IPS-18a (cell line): ENCODE data around the gene GRID1.

Experiments
- H3K27ac ChIP-seq: one replicate; pipeline ENCODE4 v1.5.1; 2013; ENCODE audit warnings: low read length
- H3K27me3 ChIP-seq: one replicate; pipeline ENCODE4 v1.6.1; 2013; ENCODE audit warnings: mild to moderate bottlenecking, low read length; ENCODE audit not compliant: control insufficient read depth, insufficient read depth
- H3K36me3 ChIP-seq: one replicate; pipeline ENCODE4 v1.6.1; 2013; ENCODE audit warnings: low read depth, low read length; ENCODE audit not compliant: control insufficient read depth
- H3K4me1 ChIP-seq: one replicate; pipeline ENCODE4 v1.6.1; 2013; ENCODE audit warnings: low read depth, low read length; ENCODE audit not compliant: control insufficient read depth
- H3K4me3 ChIP-seq: one replicate; pipeline ENCODE4 v1.5.1; 2013; ENCODE audit warnings: low read length
- H3K9ac ChIP-seq: one replicate; pipeline ENCODE4 v1.6.1; 2013; ENCODE audit warnings: mild to moderate bottlenecking, low read length, moderate library complexity
- H3K9me3 ChIP-seq: one replicate; pipeline ENCODE4 v1.6.1; 2013; ENCODE audit warnings: low read depth, low read length; ENCODE audit not compliant: control insufficient read depth

Gene GRID1

GRCh38 chr10:86264481-86265231, 101.9 kb downstream of the GRID1 start:
- peaks cover 7% of the 10 kb centered on the region for H3K4me1 ChIP-seq
- peaks cover 4% of the 10 kb centered on the region for H3K27me3 ChIP-seq
- H3K4me3 ChIP-seq: no peak overlapping the region
- no peaks in the 10 kb centered on the region for H3K36me3 ChIP-seq
- H3K9me3 ChIP-seq: no peaks in the 10 kb centered on the region
- H3K9ac ChIP-seq: no peak overlapping the region
- H3K27ac ChIP-seq: no peak overlapping the region

GRCh38 chr10:86263907-86264306, 102.7 kb downstream of the GRID1 start:
- H3K9ac ChIP-seq: no peak overlapping the region
- no peak overlapping the region for H3K27ac ChIP-seq
- peaks cover 4% of the 10 kb centered on the region for H3K27me3 ChIP-seq
- no peak overlapping the region for H3K4me3 ChIP-seq
- no peaks in the 10 kb centered on the region for H3K9me3 ChIP-seq
- H3K4me1 ChIP-seq: peaks cover 7% of the 10 kb centered on the region
- no peaks in the 10 kb centered on the region for H3K36me3 ChIP-seq

- no peaks in the 10 kb centered on the region for H3K9me3 ChIP-seq
- H3K27ac ChIP-seq: no peak overlapping the region
- no peak overlapping the region for H3K9ac ChIP-seq
- no peaks in the 10 kb centered on the region for H3K36me3 ChIP-seq
- peaks cover 4% of the 10 kb centered on the region for H3K27me3 ChIP-seq
- peaks cover 7% of the 10 kb centered on the region for H3K4me1 ChIP-seq
- H3K4me3 ChIP-seq: no peak overlapping the region
Measured at GRCh38 chr10:86263209-86263608, 103.4 kb downstream of the GRID1 start.

- H3K4me3 ChIP-seq: no peak overlapping the region
- no peak overlapping the region for H3K9ac ChIP-seq
- no peaks in the 10 kb centered on the region for H3K36me3 ChIP-seq
Measured at GRCh38 chr10:86262688-86263181, 103.9 kb downstream of the GRID1 start.

DNA sequence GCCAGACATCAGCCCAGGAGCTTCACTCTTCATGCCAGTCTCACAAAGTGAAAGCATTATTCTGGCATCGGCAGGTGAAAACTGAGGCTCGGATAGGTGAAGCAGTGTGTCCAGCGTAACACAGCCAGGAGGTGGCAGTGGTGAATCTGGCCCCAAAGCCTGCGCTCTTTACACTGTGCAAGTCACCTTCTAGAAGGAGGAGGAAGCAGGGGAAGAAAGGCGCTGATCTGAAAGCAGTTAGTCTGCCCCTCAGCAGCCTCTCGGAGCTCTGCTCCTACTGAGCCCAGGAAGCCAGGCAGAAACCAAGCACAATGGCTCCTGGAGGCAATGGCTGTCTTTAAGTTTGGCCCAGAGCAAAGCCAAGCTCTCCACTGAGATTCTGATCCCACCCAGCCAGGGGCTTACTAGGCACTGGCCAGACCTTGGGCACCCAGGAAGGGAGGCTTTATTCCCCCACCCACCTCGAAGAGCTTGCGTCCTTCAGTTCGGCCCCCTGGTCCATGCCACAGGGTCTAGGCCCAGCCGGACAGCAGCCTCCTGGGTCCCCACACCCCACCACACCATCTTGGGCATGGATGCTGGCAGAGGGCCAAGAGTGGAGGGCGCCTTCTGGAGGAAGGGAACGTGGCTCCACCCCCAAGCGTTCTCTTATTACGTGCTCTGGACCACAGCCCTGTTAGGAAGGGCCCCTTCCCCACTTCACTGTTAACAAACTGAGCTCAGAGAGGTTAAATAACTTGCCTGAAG, 104.5 kb downstream of the GRID1 start:
- no peaks in the 10 kb centered on the region for H3K9me3 ChIP-seq

More at GRCh38 chr10:86262688-86263181, 103.9 kb downstream of the GRID1 start:
- Histone ChIP-seq H3K27ac (no peak overlapping the region), H3K27me3 (peaks cover 4% of the 10 kb centered on the region), H3K9me3 (no peaks in the 10 kb centered on the region), H3K4me1 (peaks cover 7% of the 10 kb centered on the region)

DNA sequence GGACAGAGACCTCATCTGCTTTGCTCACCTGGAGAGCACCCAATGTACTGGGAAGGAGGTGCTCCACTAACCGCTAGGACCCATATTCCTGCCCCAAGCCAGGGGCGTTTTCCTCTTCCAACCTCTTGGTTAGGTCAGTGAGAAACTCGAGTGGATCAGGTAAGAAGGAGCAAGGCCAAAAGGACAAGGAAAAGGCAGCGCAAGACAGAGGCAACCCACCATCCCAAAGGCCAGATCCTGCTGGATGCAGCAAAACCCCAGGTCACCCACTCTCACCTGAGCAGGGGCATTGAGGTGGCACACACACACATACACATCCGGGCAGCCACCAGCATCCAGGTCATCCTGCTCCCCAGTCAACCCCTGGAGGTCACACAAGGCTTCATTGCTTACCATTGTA, 105.1 kb downstream of the GRID1 start:
- Histone ChIP-seq H3K4me1 (peaks cover 7% of the 10 kb centered on the region), H3K9ac (no peak overlapping the region), H3K27ac (no peak overlapping the region), H3K4me3 (no peak overlapping the region), H3K27me3 (peaks cover 4% of the 10 kb centered on the region), H3K9me3 (no peaks in the 10 kb centered on the region), H3K36me3 (no peaks in the 10 kb centered on the region)

More for the DNA sequence above, 104.5 kb downstream of the GRID1 start:
- Histone ChIP-seq H3K4me3 (no peak overlapping the region), H3K27ac (no peak overlapping the region), H3K36me3 (no peaks in the 10 kb centered on the region), H3K4me1 (peaks cover 7% of the 10 kb centered on the region), H3K9ac (no peak overlapping the region), H3K27me3 (peaks cover 4% of the 10 kb centered on the region)

DNA sequence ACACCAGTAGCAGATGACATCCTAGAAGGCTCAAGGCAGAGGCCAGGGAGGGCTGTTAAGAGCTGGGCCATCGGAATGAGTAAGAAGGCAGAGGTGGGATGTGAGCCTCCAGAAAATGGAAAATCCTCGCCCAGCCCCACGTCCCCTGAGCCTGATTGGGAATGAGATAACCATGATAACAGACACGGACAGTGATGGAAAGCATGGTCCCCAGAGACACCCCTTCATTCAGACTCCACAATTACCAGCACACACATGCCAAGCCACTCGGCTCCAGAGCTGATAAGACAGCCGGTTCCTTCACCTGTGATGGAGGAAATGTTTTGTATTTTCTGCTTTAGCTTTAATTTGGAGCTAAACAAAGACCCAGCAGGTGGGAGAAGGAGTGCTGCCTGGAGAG, 106.0 kb downstream of the GRID1 start:
- no peak overlapping the region for H3K4me3 ChIP-seq
- no peaks in the 10 kb centered on the region for H3K36me3 ChIP-seq
- no peaks in the 10 kb centered on the region for H3K9me3 ChIP-seq
- peaks cover 7% of the 10 kb centered on the region for H3K4me1 ChIP-seq
- H3K27ac ChIP-seq: no peak overlapping the region
- no peak overlapping the region for H3K9ac ChIP-seq
- peaks cover 4% of the 10 kb centered on the region for H3K27me3 ChIP-seq

GRCh38 chr10:86259901-86260562, 106.6 kb downstream of the GRID1 start:
- H3K9ac ChIP-seq: no peak overlapping the region
- no peaks in the 10 kb centered on the region for H3K9me3 ChIP-seq
- H3K4me1 ChIP-seq: peaks cover 7% of the 10 kb centered on the region
- H3K27me3 ChIP-seq: peaks cover 4% of the 10 kb centered on the region
- H3K36me3 ChIP-seq: no peaks in the 10 kb centered on the region
- no peak overlapping the region for H3K27ac ChIP-seq
- H3K4me3 ChIP-seq: no peak overlapping the region

- Histone ChIP-seq H3K4me1 (peaks cover 7% of the 10 kb centered on the region), H3K9ac (no peak overlapping the region), H3K27me3 (peaks cover 4% of the 10 kb centered on the region), H3K27ac (no peak overlapping the region), H3K36me3 (no peaks in the 10 kb centered on the region), H3K4me3 (no peak overlapping the region), H3K9me3 (no peaks in the 10 kb centered on the region)
Measured at GRCh38 chr10:86258941-86259340, 107.7 kb downstream of the GRID1 start.

DNA sequence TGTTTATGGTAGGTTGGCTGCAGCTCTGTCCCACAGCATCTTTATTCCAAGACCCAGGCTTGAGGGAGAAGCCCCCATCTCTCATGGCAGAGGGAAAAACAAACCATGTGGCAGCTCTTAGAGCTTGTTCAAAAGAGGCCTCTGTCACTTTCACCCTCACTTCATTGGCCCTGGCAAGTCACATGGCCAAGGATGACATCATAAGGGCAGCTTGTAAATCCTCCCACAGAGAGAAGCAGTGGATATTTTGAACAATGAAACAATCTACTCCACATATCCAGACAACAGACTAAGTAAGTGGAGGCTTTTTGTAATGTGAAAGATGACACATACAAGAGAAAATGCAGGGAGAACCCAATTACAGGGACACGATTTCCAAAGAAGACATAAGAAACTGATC, 108.1 kb downstream of the GRID1 start:
- Histone ChIP-seq H3K9ac (no peak overlapping the region), H3K27ac (no peak overlapping the region), H3K9me3 (no peaks in the 10 kb centered on the region), H3K4me1 (peaks cover 12% of the 10 kb centered on the region), H3K27me3 (peaks cover 4% of the 10 kb centered on the region), H3K36me3 (no peaks in the 10 kb centered on the region), H3K4me3 (no peak overlapping the region)

DNA sequence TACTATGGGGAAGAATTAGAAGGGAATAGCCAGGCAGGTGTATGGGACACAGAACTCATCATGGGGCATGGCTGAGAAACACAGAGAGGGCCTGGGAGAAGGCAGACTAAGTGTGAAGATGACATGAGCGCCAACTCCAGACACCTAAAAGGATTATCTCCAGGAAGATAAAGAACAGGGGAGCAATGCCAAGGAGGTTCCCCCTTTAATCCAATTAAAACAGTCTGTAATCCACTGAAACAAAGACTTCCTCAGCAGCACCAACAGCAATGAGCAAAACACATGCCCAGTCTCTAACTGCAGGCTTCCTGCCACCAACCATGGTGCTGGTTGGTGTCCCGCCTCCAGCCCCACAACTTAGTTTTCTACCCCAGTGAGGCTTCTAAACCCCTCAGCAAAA, 108.9 kb downstream of the GRID1 start:
- no peaks in the 10 kb centered on the region for H3K9me3 ChIP-seq
- H3K4me3 ChIP-seq: no peak overlapping the region
- H3K9ac ChIP-seq: no peak overlapping the region
- H3K36me3 ChIP-seq: no peaks in the 10 kb centered on the region
- H3K4me1 ChIP-seq: peaks cover 17% of the 10 kb centered on the region
- H3K27me3 ChIP-seq: no peaks in the 10 kb centered on the region
- no peak overlapping the region for H3K27ac ChIP-seq
